Activated CD8-positive, alpha-beta memory T cell treated with anti-CD3 and anti-CD28 coated beads, Interleukin-2, amount 50 U/mL, for 48 hours (primary cell): ENCODE data around the gene EPM2A.

Experiments
- DNase-seq: peaks from one replicate; pipeline ENCODE4 v3.0.0-alpha.2; 2020

The EPM2A gene

DNA sequence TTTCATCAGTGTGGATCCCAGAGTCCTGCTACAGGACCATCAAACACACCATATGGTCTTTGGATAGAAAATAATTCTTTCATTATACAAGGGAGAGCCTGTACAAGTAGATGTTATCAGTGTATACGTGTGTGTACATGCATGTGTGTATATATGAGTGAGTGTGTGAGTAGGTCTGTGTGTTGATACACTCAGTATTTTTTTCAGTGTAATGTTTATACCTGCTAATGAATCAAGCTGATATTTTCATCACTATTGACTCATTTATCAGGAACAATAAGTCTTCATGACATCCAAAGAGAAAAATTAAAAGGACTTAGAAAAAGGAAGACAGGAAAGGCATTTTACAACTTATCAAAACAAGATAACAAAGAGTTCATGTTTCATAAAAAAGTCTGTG is 66.5 kb downstream of the EPM2A start:
- DNase-seq: no peak

DNA sequence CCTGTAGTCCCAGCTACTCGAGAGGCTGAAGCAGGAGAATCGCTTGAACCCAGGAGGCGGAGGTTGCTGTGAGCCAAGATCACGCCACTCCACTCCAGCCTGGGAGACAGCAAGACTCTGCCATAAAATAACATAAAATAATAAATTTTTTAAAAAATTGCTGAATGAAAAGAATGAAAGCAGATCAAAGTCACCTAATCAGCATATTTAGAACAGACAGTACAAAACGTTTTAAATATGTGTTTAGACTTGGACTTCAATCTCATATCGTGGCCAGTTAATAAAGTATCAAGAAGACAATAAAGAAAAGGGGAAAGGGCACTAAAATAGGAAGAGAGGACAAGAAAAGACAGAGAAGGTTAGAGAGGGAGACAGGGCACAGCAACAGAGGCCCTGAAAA is 74.6 kb downstream of the EPM2A start:
- no peak for DNase-seq

DNA sequence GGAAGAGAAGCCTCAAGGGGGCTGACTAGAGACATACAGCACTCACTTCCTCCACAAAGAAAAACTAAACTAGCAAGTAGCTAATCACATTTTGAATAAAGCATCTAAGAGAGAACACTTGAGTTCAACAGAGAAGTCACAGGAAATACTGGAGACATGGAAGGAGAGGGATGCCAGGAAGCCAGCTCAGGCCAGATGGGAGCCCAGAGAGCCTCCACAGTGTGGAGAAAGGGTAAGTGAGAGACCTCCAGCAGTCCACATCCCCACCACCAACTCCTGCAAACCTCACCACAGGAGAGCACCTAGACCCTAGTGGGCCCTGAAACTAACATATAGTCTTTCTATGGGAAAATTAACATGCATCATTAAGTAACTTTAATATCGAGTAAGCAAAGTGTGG is 79.2 kb downstream of the EPM2A start:
- DNase-seq: no peak

DNA sequence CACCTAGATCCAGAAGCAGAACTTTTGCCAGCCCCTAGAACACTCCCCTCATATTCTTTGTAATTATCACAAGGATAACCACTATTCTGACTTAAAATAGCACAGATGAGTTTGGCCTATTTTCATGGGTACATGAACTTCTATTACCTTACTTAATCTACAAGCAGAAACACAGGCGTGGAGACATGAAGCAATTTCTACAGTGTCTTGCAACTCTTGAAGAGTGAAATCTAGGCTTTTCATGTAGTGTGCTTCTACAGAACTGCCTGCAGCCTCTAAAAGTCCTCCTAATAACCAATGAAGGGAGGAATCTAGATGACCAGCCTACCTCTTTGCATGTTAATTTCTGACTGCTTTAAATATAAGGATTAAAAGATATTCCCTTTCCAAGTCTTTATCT is 82.7 kb downstream of the EPM2A start:
- DNase-seq: no peak

DNA sequence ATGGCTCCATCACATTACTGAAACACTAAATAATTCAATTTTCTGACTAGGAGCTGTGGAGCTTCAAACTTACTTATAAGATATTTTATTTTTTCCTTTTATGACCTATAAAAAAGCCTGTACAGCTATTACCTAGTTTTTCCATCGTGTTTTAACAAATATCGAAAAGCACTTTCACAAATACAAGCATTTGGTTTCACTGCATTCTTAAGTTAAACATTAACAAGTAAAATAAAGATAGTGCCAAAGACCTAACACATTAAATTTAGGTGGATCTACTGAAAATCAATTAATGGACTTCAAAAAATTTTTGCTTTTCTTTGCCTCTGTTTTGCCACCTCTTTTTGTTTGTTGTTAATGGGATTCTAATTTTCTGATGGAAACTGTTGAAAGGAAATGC is 83.3 kb downstream of the EPM2A start:
- DNase-seq: no peak

DNA sequence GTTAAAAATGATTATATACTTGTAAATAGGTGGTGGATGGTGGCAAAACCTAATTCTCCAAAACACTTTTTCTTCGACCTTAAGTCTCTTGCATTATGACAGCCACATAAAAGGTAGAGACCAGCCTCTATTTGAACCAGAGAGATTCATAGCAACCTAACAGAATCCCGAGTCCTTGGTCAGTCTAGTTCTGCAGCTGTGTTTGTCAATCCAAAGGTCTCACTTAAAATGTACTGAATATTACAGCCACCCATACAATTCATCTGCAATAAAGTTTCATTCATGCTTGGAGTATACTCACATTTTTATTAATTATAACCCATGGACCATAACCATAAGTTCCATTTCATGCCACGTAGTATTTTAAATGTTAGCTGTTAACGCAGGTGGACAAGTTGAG is 87.2 kb downstream of the EPM2A start:
- DNase-seq: no peak

DNA sequence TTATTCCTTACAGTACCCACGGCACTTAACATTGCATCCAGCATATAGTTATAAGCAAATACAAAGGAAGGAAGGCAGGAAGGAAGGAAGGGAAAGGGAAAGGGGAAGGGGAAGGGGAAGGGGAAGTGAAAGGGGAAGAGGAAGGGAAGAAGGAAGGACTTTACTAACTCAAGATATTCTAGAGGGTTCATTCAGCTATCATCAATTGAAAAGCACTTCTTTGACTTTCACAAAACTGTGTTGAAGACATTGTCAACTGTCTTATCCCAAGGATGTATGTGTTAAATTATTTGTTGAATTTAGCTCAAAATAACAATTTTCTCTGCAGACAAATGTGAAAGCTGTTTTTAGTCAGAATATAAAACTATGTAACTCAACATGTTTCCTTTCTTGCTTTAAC is 87.7 kb downstream of the EPM2A start:
- no peak for DNase-seq

DNA sequence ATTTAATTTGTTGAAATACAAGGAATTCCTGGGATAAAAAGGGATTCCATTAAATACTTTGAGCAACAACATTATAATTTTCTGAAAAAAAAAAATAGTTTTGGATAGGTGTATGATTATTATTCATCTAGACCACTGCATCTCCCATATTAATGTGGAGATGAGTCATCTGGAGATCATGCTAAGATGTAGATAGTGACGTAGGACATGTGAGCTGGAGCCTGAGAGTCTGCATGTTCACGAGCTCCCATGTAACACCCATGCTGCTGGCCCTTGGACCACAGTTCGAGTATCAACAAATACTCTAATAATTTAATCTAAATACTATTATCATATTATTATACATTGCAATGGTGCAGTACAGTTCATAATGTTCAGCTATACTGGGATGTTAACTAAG is 91.6 kb downstream of the EPM2A start:
- DNase-seq: no peak

DNA sequence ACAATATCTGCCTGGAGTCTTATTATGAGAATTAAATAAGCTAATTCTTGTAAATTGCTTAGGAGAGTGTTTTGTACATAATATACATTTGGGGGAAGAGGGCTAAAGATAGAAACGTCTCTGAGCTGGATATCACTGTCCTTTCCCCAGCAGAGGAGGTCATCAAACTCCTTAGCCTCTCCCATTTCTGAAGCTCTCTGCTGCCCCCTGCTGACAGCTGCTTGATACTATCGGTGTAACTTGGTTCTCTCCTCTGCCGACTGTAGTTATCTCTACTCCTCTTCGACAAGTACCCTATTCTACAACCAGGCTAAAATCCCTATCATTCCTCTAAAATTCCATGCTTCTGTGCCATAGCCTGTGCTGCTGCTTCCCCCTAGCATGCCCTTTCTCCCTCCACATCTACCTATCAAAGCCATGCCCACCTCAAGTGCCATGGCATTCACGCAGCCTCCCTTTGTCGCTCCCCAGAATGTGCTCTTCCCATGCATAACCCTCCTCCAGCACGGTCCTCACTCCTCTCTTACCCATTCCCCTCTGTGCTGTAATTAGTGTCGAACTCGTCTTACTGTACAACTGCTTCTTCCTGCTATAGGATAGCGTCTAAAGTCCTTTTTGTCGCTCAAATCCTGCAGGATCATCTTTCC is 101.2 kb downstream of the EPM2A start:
- peak; percentile 96 for DNase-seq

DNA sequence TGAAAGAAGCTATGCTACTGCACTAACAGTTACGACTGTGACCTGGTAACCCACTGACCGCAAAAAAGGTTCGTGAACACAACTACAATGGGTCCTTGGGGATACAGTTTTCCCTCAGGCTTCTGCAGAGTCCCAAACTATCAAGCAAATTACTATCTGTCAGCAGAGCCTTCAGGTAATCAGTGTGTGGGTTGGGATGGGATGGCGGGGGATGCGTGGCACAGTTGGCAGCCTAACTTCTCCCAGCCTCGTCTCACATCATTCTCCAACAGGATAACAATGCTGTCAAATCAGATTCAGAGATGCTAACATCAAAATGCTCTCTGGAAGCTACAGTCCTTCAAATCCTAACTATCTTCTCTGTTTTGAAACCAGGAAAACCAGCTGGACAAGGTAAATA is 102.3 kb downstream of the EPM2A start:
- DNase-seq: no peak

DNA sequence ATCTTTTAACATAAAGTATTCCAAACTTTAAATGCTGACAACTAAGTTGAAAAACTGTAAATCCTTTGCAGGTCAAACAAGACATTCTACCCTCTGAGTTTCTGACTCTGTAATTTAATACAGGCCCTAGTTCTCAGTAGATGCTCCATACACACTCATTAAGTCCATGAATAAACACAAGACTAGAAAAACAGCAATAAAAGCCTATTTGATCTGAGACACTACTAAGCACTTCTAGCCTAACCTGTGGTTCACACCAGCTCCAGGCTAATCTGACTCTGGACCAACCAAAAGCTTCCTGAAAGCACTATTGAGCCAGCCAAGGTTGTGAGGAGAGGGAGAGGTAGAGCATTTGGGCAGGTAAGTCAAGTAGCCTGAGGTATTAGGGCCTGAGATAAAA is 103.9 kb downstream of the EPM2A start:
- no peak for DNase-seq

DNA sequence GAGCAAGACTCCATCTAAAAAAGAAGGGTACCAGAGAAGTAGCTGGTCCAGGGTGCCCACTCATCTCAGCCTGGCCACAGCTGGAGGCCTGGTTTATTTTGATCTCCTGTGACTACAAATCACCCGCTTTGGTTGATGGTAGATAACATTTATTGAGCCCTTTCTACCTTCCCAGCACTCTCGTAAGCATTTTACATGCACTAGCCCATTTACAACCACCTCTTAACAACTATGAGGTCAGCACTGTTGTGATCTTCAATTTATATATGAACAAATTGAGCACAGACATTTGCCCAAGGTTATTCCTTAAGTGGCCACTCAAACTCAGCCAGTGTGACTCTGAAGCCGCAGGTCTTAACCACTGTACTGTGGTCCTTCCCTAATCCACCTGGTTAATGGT is 104.7 kb downstream of the EPM2A start:
- no peak for DNase-seq

DNA sequence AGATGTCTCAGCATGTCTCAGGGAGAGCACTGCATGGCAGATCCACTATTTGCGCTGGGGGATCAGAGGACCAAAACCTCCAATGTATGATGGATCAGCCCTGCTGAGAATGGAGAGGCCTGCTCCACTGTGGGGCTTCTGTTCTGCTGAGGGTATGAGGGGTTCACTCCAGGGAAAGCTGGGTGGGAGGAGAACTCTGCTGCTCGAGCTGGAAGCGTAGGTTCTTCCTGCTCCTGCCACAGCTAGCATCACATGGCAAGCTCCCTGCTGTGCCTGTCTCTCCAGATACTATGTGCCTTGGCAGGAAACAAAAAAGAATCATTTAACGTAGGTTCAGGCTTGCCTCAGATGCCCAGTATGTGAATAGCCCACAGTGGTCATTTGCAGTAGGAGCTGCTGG is 105.8 kb downstream of the EPM2A start:
- no peak for DNase-seq

DNA sequence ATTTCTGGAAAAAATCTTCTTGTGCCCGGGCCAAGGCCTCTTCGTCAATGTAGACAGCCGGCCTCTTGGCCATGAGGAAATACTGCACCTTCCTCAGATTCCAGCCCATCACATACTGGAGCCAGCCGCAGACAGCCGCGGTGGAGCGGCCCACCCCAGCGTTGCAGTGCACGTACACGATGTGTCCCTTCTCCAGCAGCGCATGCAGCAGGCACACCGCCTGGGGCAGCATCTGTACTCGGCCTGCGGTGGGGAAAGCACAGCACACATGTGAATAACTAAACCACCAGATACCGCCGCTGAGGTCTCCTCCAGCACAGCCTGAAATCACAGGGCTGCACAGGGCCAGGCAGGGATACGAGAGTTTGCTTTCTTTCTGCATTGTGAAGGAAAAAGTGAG is 107.9 kb downstream of the EPM2A start:
- no peak for DNase-seq

DNA sequence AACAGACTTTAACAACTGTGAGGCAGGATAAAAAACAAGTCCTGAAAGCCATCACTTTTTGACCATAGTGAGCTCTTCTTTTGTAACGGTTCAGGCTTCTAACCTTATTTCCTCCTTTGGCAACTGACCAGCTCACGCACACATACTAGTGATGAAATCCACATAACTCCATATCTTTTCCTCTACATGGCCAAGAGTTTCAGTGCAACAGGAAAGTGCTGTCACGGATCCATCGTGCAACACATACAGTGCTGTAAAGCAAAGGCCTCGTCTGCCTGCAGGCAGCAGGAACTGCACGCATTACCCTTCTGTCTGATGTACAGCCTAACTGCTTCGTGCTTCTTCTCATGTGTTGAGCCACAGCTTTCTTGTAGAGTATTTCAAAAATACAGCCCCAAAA is 108.5 kb downstream of the EPM2A start:
- no peak for DNase-seq

DNA sequence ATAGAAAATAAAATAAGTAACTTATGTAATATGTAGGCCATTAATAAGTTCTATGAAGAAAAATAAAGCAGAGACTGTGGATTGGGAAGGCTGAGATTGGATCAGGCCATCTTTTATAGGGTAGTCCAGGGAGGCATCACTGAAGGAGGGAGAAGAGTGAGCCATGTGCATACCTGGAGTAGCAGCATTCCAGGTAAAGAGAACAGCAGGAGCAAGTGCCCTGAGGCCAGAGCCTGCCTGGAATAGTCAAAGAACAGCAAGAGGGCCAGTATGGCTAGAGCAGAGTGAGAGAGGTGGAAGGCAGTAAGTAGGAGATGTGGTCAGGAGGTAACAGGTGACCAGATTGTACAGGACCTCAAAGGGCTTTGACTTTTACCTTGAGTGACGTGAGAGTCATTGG is 112.1 kb downstream of the EPM2A start:
- DNase-seq: no peak

DNA sequence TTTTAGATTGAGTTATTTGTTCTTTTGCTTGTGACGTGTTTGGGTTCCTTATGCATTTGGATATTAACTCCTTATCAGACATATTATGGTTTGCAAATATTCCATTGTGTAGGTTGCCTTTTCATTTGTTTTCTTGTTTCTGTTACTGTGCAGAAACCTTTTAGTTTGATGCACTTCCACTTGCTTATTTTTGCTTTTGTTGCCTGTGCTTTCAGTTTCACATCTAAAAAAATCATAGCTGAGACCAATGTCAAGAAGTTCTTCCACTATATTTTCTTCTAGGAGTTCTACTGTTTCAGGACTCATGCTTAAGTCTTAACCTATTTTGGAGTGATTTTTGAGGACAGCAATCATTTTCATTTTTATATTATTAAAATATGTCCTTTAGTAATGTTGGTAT is 113.5 kb downstream of the EPM2A start:
- DNase-seq: no peak

DNA sequence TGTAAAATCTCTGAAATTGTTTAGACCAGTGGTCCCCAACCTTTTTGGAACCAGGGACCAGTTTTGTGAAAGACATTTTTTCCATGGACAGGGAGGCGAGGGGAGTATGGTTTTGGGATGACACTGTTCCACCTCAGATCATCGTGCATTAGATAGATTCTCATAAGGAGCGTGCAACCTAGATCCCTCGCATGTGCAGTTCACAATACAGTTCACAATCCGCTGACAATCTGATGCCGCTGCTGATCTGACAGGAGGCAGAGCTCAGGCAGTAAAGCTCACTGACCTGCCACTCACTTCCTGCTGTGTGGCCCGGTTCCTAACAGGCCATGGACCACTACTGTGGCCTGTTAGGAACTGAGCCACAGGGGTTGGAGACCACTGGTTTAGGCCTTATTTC is 115.2 kb downstream of the EPM2A start:
- DNase-seq: no peak

DNA sequence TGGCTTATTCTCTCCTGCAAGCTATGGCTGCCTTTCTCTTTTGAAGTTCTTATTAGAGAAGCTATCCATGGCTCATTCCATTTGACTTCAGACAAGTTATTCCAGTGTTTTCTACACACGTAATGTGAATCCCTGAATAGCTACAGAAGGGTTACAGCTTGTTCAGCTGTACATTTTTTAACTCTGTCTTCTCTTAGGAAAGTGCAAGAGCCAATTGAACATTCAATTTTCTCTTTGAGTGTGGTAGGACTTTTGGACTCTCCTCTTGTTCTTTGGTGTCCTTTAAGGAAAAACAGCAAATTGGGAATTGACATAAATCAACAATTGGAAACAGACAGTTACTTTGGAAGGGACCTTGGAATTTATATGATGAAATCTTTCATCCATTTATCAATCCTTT is 125.8 kb downstream of the EPM2A start:
- DNase-seq: no peak

DNA sequence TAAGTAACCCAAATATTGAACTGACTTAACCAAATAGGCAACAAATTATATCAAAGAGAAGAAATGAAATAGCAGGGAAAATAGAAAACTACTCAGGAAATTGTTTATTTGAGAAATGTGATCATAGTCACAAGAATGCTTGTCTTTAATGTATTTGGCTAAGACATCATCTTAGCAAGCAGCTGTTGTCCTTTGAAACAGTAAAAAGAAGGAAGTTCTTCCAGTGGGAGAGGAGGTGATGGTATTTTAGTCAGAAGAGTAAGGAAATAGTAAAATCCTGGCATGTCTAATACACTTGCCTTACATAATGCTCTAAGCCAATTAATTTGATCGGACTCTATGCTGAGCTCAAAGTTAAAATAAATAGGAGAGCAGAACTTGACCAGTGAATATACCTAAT is 126.5 kb downstream of the EPM2A start:
- no peak for DNase-seq

DNA sequence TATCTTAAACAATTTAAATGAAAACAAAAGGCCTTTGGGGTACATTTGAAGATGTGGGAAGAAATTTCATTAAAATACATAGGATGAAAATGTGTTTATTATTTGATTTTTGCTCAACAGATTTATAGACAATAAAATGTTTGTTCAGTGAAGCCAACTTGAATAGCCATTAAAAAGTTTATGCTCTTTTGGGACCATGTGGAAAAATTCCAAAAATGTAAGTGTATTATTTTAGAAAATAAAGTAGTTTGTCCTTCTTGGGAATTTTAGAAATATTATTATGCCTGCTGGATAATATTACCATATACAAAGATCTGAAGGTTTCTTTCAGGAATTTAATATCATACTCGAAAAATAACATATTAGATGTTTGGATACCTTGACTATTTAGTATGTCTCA is 131.3 kb downstream of the EPM2A start:
- DNase-seq: no peak

DNA sequence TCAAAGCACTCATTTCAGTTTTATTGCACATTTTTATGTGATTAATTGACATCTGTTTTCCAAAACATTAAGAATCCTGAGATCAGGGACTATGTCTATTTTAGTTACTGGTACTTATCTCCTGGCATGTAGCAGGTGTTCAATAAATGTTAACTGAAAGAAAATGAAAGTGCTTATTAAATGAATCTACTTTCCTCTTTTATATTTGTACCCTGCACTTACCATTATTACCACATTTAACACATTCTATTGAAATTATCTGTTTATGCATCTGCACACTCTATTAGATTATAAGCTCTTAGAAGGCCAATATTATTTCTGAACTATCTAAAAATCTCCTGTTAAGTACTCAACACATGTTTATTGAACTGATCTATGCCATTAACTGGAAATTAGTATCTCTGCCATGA is 131.9 kb downstream of the EPM2A start:
- no peak for DNase-seq

DNA sequence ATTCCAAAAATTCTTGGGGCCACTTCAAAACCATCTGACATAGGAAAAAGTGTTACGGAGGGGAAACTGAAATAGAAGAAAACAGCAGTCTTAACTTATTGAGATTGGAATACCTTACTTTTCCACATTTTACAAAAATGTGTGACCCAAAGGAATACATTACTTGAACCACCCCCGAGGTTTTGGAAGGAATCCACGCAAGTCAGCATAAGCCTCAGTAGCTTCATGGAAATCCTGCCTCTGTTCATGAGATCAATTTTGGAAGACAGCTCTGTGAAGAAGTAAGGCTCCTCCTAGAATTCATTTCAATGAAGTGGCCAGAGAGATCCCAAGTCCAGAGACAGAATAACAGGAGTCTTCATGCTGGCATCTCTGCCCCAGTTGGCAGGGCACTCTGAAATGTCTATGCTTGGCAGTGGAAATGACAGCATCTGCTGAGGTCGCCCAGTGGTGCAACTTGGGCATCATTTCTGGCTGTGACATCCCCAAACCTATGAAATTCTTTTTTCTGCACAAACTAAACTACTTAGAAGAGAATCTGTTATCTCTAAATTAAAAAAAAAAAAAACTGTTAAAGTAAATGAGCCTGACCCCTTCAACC is 132.5 kb downstream of the EPM2A start:
- no peak for DNase-seq

DNA sequence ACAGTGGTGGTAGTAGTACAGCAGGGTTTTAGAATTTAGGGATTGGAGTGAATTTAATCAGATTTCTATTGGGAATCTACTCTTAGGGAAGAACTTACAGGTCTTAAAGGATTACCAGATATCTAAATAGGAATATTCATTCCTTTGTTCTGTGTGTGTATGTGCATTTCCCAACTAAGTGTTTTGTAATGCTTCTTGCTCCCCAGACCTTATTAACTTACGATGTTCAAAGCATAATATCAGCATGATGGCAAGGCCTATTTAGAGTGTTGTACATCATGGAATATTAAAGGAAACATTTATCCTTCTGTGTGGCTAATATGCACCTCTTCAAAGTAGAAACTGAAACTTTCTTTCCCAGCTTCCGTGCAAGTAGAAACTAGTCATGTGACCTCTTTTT is 133.9 kb downstream of the EPM2A start:
- DNase-seq: no peak

DNA sequence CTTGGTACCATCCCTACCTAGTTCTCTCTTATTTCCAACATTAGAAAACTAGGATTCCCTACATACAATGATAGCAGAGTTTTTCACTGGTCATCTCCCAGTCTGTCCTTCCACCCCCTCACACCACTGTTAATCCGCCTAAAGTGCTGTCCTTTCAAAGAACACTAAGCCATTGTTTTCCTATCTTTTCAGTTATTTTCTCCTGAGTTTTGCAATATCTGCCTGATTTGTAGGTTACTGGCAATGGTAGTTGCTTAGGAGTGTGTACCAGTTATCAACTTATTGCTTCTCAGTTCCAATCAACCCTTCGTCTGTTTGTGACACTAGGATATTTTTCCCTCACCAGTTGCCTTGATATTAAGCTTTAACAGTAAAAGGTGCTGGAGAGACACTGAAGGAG is 135.0 kb downstream of the EPM2A start:
- no peak for DNase-seq

DNA sequence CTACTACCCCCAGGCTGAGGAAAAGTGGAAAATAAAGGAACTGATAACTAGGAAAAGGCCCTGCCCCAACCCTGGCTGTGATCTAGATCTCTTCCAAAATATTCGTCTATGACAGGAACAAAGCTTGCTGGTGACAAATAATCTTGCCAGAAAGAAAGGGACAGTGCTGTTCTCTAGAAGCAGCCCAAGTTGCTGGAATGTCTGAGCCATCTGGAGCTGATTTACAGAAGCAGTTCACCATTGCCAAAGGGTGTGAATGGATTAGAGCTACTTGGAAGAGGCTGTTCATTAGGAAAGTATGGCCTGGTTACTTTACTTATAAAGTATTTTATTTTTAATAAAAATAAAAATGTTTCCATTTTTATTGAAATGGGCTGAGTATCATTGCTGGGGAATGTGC is 146.3 kb downstream of the EPM2A start:
- DNase-seq: no peak
